Body of pancreas (tissue), 4 donors: ENCODE results near the gene PLCH1. TPM values are rescaled to one million over a fixed set of nuclear protein-coding genes. Genes with fewer than 3 reads are reported as not detected.

Experiments
- ATAC-seq: fragments of 150-250 bp; one replicate; pipeline ENCODE4 v1.9.1; 2016
- DNase-seq, 4 donors: peaks; one replicate each; pipeline ENCODE4 v3.0.0-alpha.2; 2019
- H3K27ac ChIP-seq, 4 donors: fragments of 200-600 bp; sonication (generic); 1 replicate in 3 of 4; 2 replicates in 1 of 4; pipeline versions ENCODE4 v1.5.1 to v1.6.1; 2016 to 2019; ENCODE audit warnings: mild to moderate bottlenecking in 1 of 4, mixed read lengths in 1 of 4, moderate library complexity in 1 of 4
- H3K27me3 ChIP-seq, 2 donors: fragments of 200-600 bp; sonication (generic); one replicate each; pipeline ENCODE4 v1.6.0; 2016; ENCODE audit warnings: mild to moderate bottlenecking in 1 of 2
- H3K36me3 ChIP-seq, 2 donors: fragments of 200-600 bp; sonication (generic); replicated peaks in 1 of 2; 2 replicates each; pipeline ENCODE4 v1.5.1; 2016; ENCODE audit warnings: low read depth in 2 of 2; ENCODE audit not compliant: insufficient read depth in 1 of 2
- H3K4me1 ChIP-seq: fragments of 200-600 bp; sonication (generic); one replicate; pipeline ENCODE4 v1.6.0; 2016
- H3K4me3 ChIP-seq, 2 donors: fragments of 200-600 bp; sonication (generic); 1 replicate in 1 of 2; 2 replicates in 1 of 2; pipeline ENCODE4 v1.5.1; 2016 to 2019
- H3K9me3 ChIP-seq, 3 donors: fragments of 200-600 bp; sonication (generic); 1 replicate in 2 of 3; 2 replicates in 1 of 3; pipeline ENCODE4 v1.5.1; 2016
- POLR2A ChIP-seq, 3 donors: fragments of 450-650 bp; IDR thresholded peaks; one replicate each; pipeline ENCODE4 v1.6.1; 2016; ENCODE audit warnings: antibody characterized with exemption in 3 of 3, mild to moderate bottlenecking in 2 of 3
- WGBS, 2 donors: methylation state at CpG; one replicate each; pipeline ENCODE4 v1.1.5; 2017; 5-methylcytosine and 5-hydroxymethylcytosine counted together
- intact Hi-C: fragments of 100-400 bp; cut with DNase I; formaldehyde crosslinking; loops from one replicate; pipeline ENCODE4 v1.15.1; 2023
- total RNA-seq, 2 donors: library from RNA; depleted of rRNA; stranded (reverse); fragments of >200 nt; gene quantifications; one replicate each; pipeline ENCODE4 v1.1.0, GENCODE V29; 2016
- TF ChIP-seq, protein P1 (sequence below), 7 experiments: fragments of 450-650 bp in 4 of 7; fragments of 200-600 bp in 3 of 7; sonication (generic) in 3 of 7; IDR thresholded peaks; one replicate each; pipeline ENCODE4 v1.5.1; 2016 to 2019; ENCODE audit warnings: antibody characterized with exemption in 7 of 7

The PLCH1 gene
- total RNA-seq, 2 donors from 2014 or later, result 3.0 to 5.2 TPM

DNA sequence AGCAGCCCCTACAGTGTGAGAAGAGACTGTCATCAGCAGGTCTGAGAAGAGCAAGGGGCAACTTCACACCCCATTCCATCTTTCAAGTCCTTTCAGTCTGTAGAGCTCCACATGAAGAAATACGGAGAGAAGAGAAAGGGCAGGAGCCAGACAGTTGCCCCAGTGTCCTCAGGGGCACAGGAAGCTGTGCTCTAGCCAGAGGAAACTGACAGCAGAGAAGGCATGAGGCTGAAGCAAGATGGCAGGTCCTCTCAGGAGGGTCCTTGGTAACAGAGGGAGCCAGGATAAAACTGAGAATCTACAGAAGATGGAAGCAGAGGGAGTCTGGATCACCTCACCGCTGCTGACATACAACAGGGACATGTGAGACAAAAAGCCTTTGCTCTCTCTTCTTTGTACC lies 47.3 kb downstream of the PLCH1 start:
- intact Hi-C loops, result loop anchor here (10.0 kb wide), 1 partner anchor 313 kb away; no protein-coding TSS in a partner anchor
- DNase-seq (no peak), ATAC-seq (no peak)
- TF ChIP-seq POLR2A (IDR thresholded peaks at IDR 0.05), result no peak
- TF ChIP-seq, protein P1, sequence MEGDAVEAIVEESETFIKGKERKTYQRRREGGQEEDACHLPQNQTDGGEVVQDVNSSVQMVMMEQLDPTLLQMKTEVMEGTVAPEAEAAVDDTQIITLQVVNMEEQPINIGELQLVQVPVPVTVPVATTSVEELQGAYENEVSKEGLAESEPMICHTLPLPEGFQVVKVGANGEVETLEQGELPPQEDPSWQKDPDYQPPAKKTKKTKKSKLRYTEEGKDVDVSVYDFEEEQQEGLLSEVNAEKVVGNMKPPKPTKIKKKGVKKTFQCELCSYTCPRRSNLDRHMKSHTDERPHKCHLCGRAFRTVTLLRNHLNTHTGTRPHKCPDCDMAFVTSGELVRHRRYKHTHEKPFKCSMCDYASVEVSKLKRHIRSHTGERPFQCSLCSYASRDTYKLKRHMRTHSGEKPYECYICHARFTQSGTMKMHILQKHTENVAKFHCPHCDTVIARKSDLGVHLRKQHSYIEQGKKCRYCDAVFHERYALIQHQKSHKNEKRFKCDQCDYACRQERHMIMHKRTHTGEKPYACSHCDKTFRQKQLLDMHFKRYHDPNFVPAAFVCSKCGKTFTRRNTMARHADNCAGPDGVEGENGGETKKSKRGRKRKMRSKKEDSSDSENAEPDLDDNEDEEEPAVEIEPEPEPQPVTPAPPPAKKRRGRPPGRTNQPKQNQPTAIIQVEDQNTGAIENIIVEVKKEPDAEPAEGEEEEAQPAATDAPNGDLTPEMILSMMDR (IDR thresholded peaks at IDR 0.05), result no peak
- Histone ChIP-seq H3K27ac (no peak overlapping the region), H3K36me3 (no peaks in the 10 kb centered on the region), H3K4me3 (no peak overlapping the region), H3K27me3 (no peaks in the 10 kb centered on the region), H3K9me3 (no peaks in the 10 kb centered on the region), H3K4me1 (no peaks in the 10 kb centered on the region)
- 90 to 95% methylated on average over 2 of the region's 2 CpGs for WGBS, 2 donors

DNA sequence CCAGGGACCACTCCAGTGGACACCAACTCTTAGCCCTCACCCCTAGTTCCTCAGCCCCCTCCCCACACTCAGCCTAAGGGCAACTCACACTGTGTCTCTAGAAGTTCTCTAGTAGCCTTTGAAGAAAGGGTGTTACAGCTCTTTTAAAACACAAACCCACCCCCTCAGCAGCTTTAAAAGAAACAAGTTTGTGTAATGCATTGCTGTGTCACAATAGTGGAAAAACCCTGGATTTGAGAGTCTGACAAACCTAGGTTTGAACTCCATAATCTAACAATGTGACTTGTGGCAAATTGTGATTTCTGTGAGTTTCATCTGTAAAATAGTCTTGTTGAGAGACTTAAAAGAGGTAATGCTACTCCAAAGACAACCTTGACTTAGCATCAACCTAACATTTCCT lies 54.0 kb downstream of the PLCH1 start:
- H3K36me3 ChIP-seq, result no peaks in the 10 kb centered on the region
- H3K27me3 ChIP-seq, result no peaks in the 10 kb centered on the region
- intact Hi-C loops, result loop anchor here (10.0 kb wide), 1 partner anchor 306 kb away; no protein-coding TSS in a partner anchor
- H3K27ac ChIP-seq, result no peak overlapping the region
- no peaks in the 10 kb centered on the region for H3K4me1 ChIP-seq
- H3K4me3 ChIP-seq, result no peak overlapping the region
- no peak for DNase-seq
- TF ChIP-seq, protein P1 (IDR thresholded peaks at IDR 0.05), result no peak
- H3K9me3 ChIP-seq, result no peaks in the 10 kb centered on the region
- ATAC-seq, result no peak

DNA sequence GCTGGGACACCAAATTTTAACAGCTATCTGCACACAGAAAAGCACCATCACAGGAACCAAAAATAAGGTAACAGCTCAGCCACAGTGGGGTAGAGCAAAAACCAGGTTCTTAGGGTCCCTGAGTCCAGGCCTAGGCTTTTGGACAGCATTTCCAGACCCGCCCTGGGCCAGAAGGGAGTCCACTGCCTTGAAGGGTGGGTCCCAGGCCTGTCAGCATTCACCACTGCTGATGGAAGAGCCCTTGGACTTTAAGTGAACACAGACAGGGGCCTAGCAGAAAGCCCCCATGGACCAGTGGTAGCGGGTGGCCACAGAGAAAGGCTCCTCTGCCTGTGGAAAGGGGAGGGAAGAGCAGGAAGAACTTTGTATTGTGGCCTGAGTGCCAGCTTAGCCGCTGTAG lies 56.4 kb downstream of the PLCH1 start:
- H3K4me1 ChIP-seq, result no peaks in the 10 kb centered on the region
- no peak for ATAC-seq
- no peak overlapping the region for H3K4me3 ChIP-seq
- 90% methylated on average over 3 of the region's 3 CpGs for WGBS, 2 donors
- no peak for DNase-seq
- H3K36me3 ChIP-seq, result no peaks in the 10 kb centered on the region
- TF ChIP-seq, protein P1 (IDR thresholded peaks at IDR 0.05), result no peak
- no peak for TF ChIP-seq POLR2A (IDR thresholded peaks at IDR 0.05)
- no peaks in the 10 kb centered on the region for H3K27me3 ChIP-seq
- H3K27ac ChIP-seq, result no peak overlapping the region
- H3K9me3 ChIP-seq, result no peaks in the 10 kb centered on the region
- intact Hi-C loops, result no loop called here

DNA sequence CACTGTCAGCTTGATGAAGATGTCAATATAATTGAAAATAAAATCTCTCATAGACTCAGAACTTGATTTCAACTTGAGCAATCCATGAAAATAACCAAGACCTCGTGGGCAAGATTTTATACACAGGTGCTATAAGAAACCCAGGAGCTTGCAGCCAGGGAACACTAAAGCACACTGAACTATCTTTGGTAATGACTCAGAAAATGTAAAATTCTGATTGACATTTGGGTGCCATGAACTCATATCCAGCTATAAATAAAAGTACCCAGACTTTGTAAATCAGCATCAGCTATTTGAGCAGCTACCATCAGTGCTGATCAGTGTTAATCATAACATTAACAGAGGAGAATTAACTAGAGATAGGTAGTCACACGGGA lies 61.5 kb downstream of the PLCH1 start:
- TF ChIP-seq POLR2A (IDR thresholded peaks at IDR 0.05), result no peak
- TF ChIP-seq, protein P1 (IDR thresholded peaks at IDR 0.05), result no peak
- H3K27me3 ChIP-seq, result no peaks in the 10 kb centered on the region
- intact Hi-C loops, result no loop called here
- H3K4me1 ChIP-seq, result no peaks in the 10 kb centered on the region
- H3K36me3 ChIP-seq, result no peaks in the 10 kb centered on the region
- no peak overlapping the region for H3K4me3 ChIP-seq
- H3K27ac ChIP-seq, result no peak overlapping the region
- WGBS, 2 donors, result 56 to 57% methylated on average over 2 of the region's 2 CpGs
- DNase-seq (no peak), ATAC-seq (no peak)
- H3K9me3 ChIP-seq, result no peaks in the 10 kb centered on the region

DNA sequence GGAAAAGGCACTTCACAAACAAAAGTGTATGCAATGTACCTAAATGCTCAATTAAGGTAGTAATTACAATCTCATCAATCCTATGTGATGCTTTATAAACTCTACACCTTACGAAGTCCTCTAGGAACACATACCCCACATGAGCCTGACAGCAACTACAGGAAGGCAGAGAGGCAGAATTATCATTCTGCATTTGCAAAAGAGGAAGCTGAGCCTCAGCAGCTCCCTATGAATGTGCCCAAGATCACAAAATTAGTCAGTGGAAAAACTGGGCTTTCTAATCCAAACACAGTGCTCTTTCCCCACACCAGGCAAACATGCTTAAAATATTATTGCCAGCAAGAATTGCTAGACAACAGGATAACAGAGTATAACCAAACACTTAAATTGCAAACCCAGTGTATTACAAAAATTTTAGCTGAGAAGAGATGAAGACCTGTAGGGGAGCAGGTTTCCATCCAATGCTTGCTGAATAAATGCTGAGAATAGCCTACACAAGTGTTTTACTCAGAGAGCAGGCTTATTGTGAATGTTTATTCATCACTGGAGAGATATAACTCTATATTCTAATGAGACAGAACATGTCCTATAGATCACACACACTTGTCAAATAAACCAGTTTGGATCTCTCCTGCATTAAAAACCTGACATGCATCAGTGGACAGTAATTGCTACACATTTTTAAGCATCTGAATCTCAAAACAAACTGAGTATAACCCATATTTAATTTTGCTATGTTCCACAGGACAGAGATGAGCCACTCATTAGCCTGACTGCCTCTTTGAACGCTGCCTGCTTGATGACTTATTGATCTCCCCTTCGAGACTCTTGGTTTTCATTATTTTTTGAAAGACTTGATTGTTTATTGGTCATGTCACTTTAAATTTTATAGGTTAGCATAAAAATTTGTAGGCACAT lies 62.2 kb downstream of the PLCH1 start:
- H3K9me3 ChIP-seq, result no peaks in the 10 kb centered on the region
- DNase-seq, result no peak
- H3K36me3 ChIP-seq, result no peaks in the 10 kb centered on the region
- WGBS, 2 donors, result 60 to 72% methylated on average over 3 of the region's 3 CpGs
- no peaks in the 10 kb centered on the region for H3K4me1 ChIP-seq
- H3K27me3 ChIP-seq, result no peaks in the 10 kb centered on the region
- ATAC-seq, result no peak
- intact Hi-C loops, result no loop called here
- H3K4me3 ChIP-seq, result no peak overlapping the region
- no peak overlapping the region for H3K27ac ChIP-seq
- TF ChIP-seq POLR2A (IDR thresholded peaks at IDR 0.05), result no peak
- TF ChIP-seq, protein P1 (IDR thresholded peaks at IDR 0.05), result no peak
